Left colon (tissue), 2 donors: Measurements from ENCODE around the gene TMEM135. TPM values are rescaled to one million over a fixed set of nuclear protein-coding genes. Genes with fewer than 3 reads are reported as not detected.

Source experiments
- ATAC-seq: fragments of 200-7000 bp; cut with Tn5 transposase; one replicate; pipeline ENCODE4 v1.9.1; 2020; ENCODE audit warnings: mild to moderate bottlenecking, moderate library complexity
- DNase-seq, 2 donors: peaks; one replicate each; pipeline ENCODE4 v3.0.0-alpha.2; 2020
- intact Hi-C, 2 donors: fragments of 100-400 bp; cut with DNase I in 1 of 2; cut with micrococcal nuclease in 1 of 2; formaldehyde crosslinking; loops; one replicate each; pipeline versions ENCODE4 v1.11.2 to v1.14.0; 2022; cut with DNase I, micrococcal nuclease
- total RNA-seq, 2 donors: library from RNA; stranded (reverse); fragmentation: NEBNext Ultra II Directional; extraction: Animal tissue kit (Norgen Biotek cat#: 25700); gene quantifications; one replicate each; pipeline ENCODE4 v1.2.1, GENCODE V29; 2021
- donor health status: DM: no; HTN: no; CAD: no.
- donor health status: DM: yes; HTN: yes; CAD: no.

TMEM135 gene
- total RNA-seq, 2 donors from 2014 or later = 37.2 to 38.8 TPM

- intact Hi-C loops = no loop called here
- DNase-seq (no peak), ATAC-seq (no peak)
Observed at GRCh38 chr11:87307101-87307500, 269.4 kb downstream of the TMEM135 start.

DNA sequence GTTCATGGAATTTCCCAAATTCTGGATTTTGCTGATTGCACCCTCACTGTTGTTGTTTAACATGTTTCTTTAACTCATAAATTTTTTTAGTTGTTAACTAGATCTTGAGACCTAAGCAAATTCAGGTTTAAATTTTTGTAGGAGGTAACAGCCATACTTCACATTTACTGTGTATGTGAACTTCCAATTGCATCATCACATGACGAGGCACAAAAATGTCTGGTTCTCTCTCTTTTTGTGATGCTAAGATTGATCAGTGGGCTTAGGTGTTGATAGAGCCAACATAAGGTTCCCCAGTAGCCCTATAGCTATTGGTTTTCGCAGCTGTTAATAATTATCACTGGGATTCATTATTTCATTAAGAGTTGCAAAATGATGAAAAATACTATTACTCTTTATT, 277.5 kb downstream of the TMEM135 start:
- no peak for DNase-seq
- intact Hi-C loops = no loop called here
- ATAC-seq = no peak

- ATAC-seq (no peak), DNase-seq (no peak)
- intact Hi-C loops = no loop called here
Observed at GRCh38 chr11:87316491-87316890, 278.8 kb downstream of the TMEM135 start.

DNA sequence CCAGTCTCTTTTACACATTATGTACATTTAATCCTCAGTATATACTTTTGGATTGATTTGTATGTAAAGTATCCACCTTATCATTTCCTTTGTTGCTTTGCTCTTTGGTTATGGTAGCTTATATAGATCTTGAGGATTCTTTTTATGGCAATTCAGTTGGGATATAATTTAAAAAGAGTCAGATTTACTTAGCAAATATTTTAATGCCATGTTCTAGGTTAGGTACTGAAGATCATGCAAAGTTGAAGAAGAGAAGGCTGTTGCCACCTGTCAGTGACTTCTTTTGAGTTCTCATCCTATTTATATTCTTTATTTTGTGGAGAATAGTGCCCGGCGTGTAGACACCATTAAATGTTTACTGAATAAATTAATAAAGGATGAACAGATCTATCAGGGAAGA, 279.7 kb downstream of the TMEM135 start:
- DNase-seq = no peak
- no peak for ATAC-seq
- intact Hi-C loops = no loop called here

GRCh38 chr11:87320123-87320522, 282.4 kb downstream of the TMEM135 start:
- intact Hi-C loops = no loop called here
- ATAC-seq = no peak

DNA sequence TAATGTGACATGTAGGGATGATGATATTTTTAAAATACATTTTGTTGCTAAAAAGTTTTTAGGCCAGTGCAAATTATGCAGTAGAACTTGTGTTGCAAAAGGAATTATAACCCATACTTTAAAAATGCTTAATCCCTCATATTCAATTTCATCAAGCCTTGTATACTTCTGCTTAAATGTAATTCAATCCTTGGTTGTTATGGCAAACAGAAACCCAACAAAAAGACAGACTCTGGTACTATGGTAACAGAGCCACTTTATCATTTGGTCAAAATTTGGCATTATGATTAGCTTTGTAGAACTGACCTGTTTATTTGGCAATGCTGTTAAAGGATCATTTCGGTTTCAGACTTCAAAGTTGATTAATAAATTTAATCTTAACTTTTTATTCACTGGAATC, 284.8 kb downstream of the TMEM135 start:
- intact Hi-C loops = no loop called here
- ATAC-seq (no peak), DNase-seq (no peak)

More at GRCh38 chr11:87320123-87320522, 282.4 kb downstream of the TMEM135 start:
- no peak for DNase-seq

DNA sequence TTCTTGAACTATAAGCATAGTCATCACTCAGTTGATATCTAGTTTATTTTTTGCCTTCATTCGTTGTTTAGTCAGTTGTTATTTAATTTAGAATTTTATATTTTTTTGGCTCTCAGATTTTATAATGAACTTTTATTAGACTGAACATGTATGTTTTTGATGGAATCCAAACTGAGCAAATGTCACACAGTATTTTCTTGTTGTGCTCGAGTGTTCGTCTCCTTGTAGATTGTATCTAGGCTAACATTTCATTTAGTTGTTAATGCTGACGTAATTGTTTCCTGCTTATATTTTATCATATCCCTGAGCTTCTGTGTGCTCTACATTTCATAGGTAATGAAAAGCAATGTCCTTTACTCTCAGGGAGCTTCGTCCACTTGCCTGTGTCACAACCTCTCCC, 286.2 kb downstream of the TMEM135 start:
- DNase-seq (no peak), ATAC-seq (no peak)
- intact Hi-C loops = no loop called here

GRCh38 chr11:87324817-87325489, 287.2 kb downstream of the TMEM135 start:
- DNase-seq (no peak), ATAC-seq (no peak)
- intact Hi-C loops = no loop called here

- DNase-seq (no peak), ATAC-seq (no peak)
- intact Hi-C loops = no loop called here
Observed at GRCh38 chr11:87325490-87325872, 287.7 kb downstream of the TMEM135 start.

GRCh38 chr11:87326594-87326993, 288.9 kb downstream of the TMEM135 start:
- intact Hi-C loops = no loop called here
- no peak for DNase-seq

GRCh38 chr11:87329172-87329571, 291.4 kb downstream of the TMEM135 start:
- no peak for ATAC-seq
- DNase-seq = no peak
- intact Hi-C loops = no loop called here

More at GRCh38 chr11:87326594-87326993, 288.9 kb downstream of the TMEM135 start:
- ATAC-seq = no peak

DNA sequence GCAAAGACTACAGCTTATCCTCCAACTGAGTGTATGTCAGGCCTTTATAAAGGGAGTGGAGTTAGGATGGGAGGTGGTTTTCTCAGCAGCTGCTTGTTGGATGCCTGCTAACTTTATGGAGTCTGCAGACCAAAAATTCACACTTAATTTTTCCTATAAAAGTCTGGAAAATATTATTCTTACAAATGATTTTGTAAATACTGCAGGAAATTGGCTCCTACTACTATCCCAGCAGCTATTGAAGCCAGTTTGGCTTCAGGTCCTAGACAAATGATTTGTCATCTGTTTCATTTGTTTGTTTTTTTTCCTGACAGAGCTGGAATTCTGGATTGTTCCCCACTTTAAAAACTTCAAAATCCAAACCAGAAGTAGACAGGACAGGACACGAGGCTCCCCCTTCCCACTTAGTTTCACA, 292.5 kb downstream of the TMEM135 start:
- DNase-seq (no peak), ATAC-seq (no peak)
- intact Hi-C loops = no loop called here

GRCh38 chr11:87331273-87331672, 293.5 kb downstream of the TMEM135 start:
- intact Hi-C loops = no loop called here
- no peak for ATAC-seq
- DNase-seq = no peak

- no peak for ATAC-seq
- DNase-seq = no peak
- intact Hi-C loops = no loop called here
Observed at GRCh38 chr11:87338046-87338639, 300.4 kb downstream of the TMEM135 start.

DNA sequence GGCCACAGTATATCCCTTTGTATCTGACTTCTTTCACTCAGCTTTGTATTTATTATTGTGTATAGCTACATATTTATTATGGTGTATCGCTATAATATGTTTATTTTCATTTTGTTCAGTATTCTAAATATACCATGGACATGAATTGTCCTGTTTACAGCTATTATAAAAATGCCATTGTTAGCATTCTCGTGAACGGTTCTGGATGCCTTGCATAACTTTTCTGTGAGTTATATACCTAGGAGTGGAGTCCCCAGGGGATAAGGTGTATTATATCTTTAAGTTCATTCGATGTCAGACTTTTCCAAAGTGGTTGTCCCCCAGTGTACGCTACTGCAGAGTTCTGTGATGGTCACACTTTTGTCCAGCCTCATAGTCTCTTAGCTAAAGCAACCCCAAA, 301.7 kb downstream of the TMEM135 start:
- DNase-seq = no peak
- intact Hi-C loops = no loop called here

GRCh38 chr11:87347441-87347840, 309.7 kb downstream of the TMEM135 start:
- DNase-seq = no peak
- peak; percentile 15 for ATAC-seq
- intact Hi-C loops = no loop called here

More for the DNA sequence above, 301.7 kb downstream of the TMEM135 start:
- ATAC-seq = no peak

DNA sequence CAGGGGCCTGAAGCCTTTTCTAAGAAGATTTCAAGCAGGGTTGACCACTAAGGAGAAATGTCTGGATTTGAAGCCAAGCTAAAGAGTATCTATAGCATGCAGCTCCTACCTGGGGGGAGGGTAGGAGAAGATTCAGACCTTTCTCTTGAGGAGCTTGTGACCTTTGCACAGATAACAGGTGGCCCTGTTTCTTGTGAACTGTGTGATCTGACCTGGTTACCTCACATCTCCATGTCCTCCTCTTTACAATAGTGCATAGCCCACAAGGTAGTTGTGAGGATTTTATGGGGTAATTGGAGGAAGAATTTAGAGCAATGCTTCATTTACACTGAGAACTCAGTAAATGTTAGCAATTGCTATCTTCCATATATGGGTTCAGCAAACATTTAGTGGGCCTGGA, 310.1 kb downstream of the TMEM135 start:
- no peak for DNase-seq
- intact Hi-C loops = no loop called here
- ATAC-seq = peak; percentile 85

DNA sequence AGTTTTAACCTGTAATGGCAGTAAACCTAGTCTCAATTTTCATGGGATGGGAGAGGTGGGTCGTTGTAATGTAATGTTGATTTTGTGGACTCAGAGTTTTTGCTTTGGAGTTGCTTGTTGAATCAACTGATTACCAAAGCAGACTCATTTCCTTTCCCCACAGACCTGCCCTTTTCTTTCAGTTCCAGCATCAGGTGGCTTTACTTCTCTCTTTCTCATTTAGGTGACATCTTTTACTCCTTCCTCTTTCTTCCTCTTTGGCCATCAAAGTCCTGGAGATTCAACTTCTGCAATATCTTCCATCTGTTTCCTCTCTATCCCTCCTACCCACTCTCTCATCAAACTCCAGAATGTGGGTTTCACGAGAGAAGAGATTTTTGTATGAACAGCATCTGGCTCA, 313.9 kb downstream of the TMEM135 start:
- DNase-seq (no peak), ATAC-seq (no peak)
- intact Hi-C loops = loop anchor here in 1 of 2 donors (5.0 to 10.0 kb wide), 2 partner anchors 71 to 1193 kb away; no protein-coding TSS in a partner anchor

- intact Hi-C loops = loop anchor here in 1 of 2 donors (5.0 to 10.0 kb wide), 2 partner anchors 69 to 1192 kb away; no protein-coding TSS in a partner anchor
- ATAC-seq (peak; percentile 79), DNase-seq (peak; percentile 66 to 89)
Observed at GRCh38 chr11:87352759-87353707, 315.3 kb downstream of the TMEM135 start.
